ENCODE data around the gene LRRC74B.

GRCh38 chr22:21103633-21104032 lies 57.9 kb downstream of the LRRC74B start:
- TF ChIP-seq CTCF (conservative IDR thresholded peaks at IDR 0.05): no peak
- TF ChIP-seq ZFX (IDR thresholded peaks at IDR 0.05): peak; percentile 70
